Measurements from ENCODE around the gene CNN1. TPM values are rescaled to one million over a fixed set of nuclear protein-coding genes. Genes with fewer than 3 reads are reported as not detected.

Gene CNN1
- total RNA-seq, 1 experiment from 2014 or later: not detected

- H3K4me2 ChIP-seq (ENCODE audit: low read depth, low read length, poor library complexity, severe bottlenecking): peak within 1 kb of the TSS; percentile 55
- H2AFZ ChIP-seq (ENCODE audit: low read length): no peak within 1 kb of the TSS; the same call in 1 of the 2 replicates
- peak within 1 kb of the TSS; percentile 53 for H3K27ac ChIP-seq (ENCODE audit: low read length)
- peak within 1 kb of the TSS; percentile 54 for H3K4me3 ChIP-seq (ENCODE audit: low read length)
- H4K20me1 ChIP-seq (ENCODE audit: insufficient read depth, low read depth, low read length): no peaks in the 10 kb centered on the region
- no peaks in the 10 kb centered on the region for H3K9me2 ChIP-seq (replicated peaks; ENCODE audit: insufficient read depth, low read length)
- H3K4me1 ChIP-seq (ENCODE audit: low read length): peaks cover 48% of the 10 kb centered on the region
- H3K36me3 ChIP-seq (ENCODE audit: insufficient read depth, low read length): no peaks in the 10 kb centered on the region
- H3K9me3 ChIP-seq (ENCODE audit: low read length): no peaks in the 10 kb centered on the region
- H3K9ac ChIP-seq (ENCODE audit: low read length): peak within 1 kb of the TSS; percentile 68
- no peaks in the 10 kb centered on the region for H3K79me2 ChIP-seq (ENCODE audit: low read length)
- no peak for DNase-seq
- H3K27me3 ChIP-seq (ENCODE audit: low read length): no peaks in the 10 kb centered on the region
Measured at GRCh38 chr19:11577451-11578257, 39.0 kb downstream of the CNN1 start, which contains the start of gene ACP5. TSS of gene ACP5 (minus strand) at chr19:11577645. CDS start at chr19:11577317, 328 bp downstream.

- peak; percentile 62 for DNase-seq
- Histone ChIP-seq H3K4me2 (ENCODE audit: low read depth, low read length, poor library complexity, severe bottlenecking) (peak overlapping the region; percentile 55), H4K20me1 (ENCODE audit: insufficient read depth, low read depth, low read length) (no peaks in the 10 kb centered on the region), H3K27me3 (ENCODE audit: low read length) (no peaks in the 10 kb centered on the region), H3K9me2 (replicated peaks; ENCODE audit: insufficient read depth, low read length) (no peaks in the 10 kb centered on the region), H3K9me3 (ENCODE audit: low read length) (no peaks in the 10 kb centered on the region), H3K79me2 (ENCODE audit: low read length) (no peaks in the 10 kb centered on the region), H3K27ac (ENCODE audit: low read length) (peak overlapping the region; percentile 53), H3K9ac (ENCODE audit: low read length) (peak overlapping the region; percentile 68), H3K36me3 (ENCODE audit: insufficient read depth, low read length) (no peaks in the 10 kb centered on the region), H3K4me1 (ENCODE audit: low read length) (peaks cover 56% of the 10 kb centered on the region), H2AFZ (ENCODE audit: low read length) (no peak overlapping the region; the same call in 1 of the 2 replicates), H3K4me3 (ENCODE audit: low read length) (peak overlapping the region; percentile 54)
Measured at GRCh38 chr19:11578258-11579142, 39.8 kb downstream of the CNN1 start.

GRCh38 chr19:11580116-11580515 lies 41.5 kb downstream of the CNN1 start:
- DNase-seq: no peak
- no peaks in the 10 kb centered on the region for H3K79me2 ChIP-seq (ENCODE audit: low read length)
- no peaks in the 10 kb centered on the region for H3K27me3 ChIP-seq (ENCODE audit: low read length)
- H2AFZ ChIP-seq (ENCODE audit: low read length): no peak overlapping the region
- H3K36me3 ChIP-seq (ENCODE audit: insufficient read depth, low read length): no peaks in the 10 kb centered on the region
- H3K4me1 ChIP-seq (ENCODE audit: low read length): peaks cover 65% of the 10 kb centered on the region
- no peak overlapping the region for H3K4me3 ChIP-seq (ENCODE audit: low read length)
- H4K20me1 ChIP-seq (ENCODE audit: insufficient read depth, low read depth, low read length): no peaks in the 10 kb centered on the region
- peak overlapping the region; percentile 63 for H3K4me2 ChIP-seq (ENCODE audit: low read depth, low read length, poor library complexity, severe bottlenecking)
- H3K27ac ChIP-seq (ENCODE audit: low read length): peak overlapping the region; percentile 97
- H3K9me3 ChIP-seq (ENCODE audit: low read length): no peaks in the 10 kb centered on the region
- no peak overlapping the region for H3K9ac ChIP-seq (ENCODE audit: low read length)
- no peaks in the 10 kb centered on the region for H3K9me2 ChIP-seq (replicated peaks; ENCODE audit: insufficient read depth, low read length)

GRCh38 chr19:11581740-11582139 lies 43.1 kb downstream of the CNN1 start:
- peak overlapping the region; percentile 63 for H3K9ac ChIP-seq (ENCODE audit: low read length)
- no peaks in the 10 kb centered on the region for H3K79me2 ChIP-seq (ENCODE audit: low read length)
- no peaks in the 10 kb centered on the region for H4K20me1 ChIP-seq (ENCODE audit: insufficient read depth, low read depth, low read length)
- peak overlapping the region; percentile 53 for H3K4me3 ChIP-seq (ENCODE audit: low read length)
- 0 out of 2 replicates have a peak overlapping the region, but pooled peaks have one; percentile 2 for H2AFZ ChIP-seq (ENCODE audit: low read length)
- peak overlapping the region; percentile 63 for H3K4me2 ChIP-seq (ENCODE audit: low read depth, low read length, poor library complexity, severe bottlenecking)
- DNase-seq: peak; percentile 96
- H3K9me2 ChIP-seq (replicated peaks; ENCODE audit: insufficient read depth, low read length): no peaks in the 10 kb centered on the region
- peaks cover 65% of the 10 kb centered on the region for H3K4me1 ChIP-seq (ENCODE audit: low read length)
- no peaks in the 10 kb centered on the region for H3K27me3 ChIP-seq (ENCODE audit: low read length)
- peak overlapping the region; percentile 97 for H3K27ac ChIP-seq (ENCODE audit: low read length)
- H3K36me3 ChIP-seq (ENCODE audit: insufficient read depth, low read length): no peaks in the 10 kb centered on the region
- H3K9me3 ChIP-seq (ENCODE audit: low read length): no peaks in the 10 kb centered on the region

- no peaks in the 10 kb centered on the region for H3K79me2 ChIP-seq (ENCODE audit: low read length)
- H3K36me3 ChIP-seq (ENCODE audit: insufficient read depth, low read length): no peaks in the 10 kb centered on the region
- H3K4me1 ChIP-seq (ENCODE audit: low read length): peaks cover 41% of the 10 kb centered on the region
- H4K20me1 ChIP-seq (ENCODE audit: insufficient read depth, low read depth, low read length): no peaks in the 10 kb centered on the region
- no peak for DNase-seq
- no peak overlapping the region for H3K4me2 ChIP-seq (ENCODE audit: low read depth, low read length, poor library complexity, severe bottlenecking)
- no peak overlapping the region for H2AFZ ChIP-seq (ENCODE audit: low read length)
- H3K9ac ChIP-seq (ENCODE audit: low read length): no peak overlapping the region
- H3K27me3 ChIP-seq (ENCODE audit: low read length): no peaks in the 10 kb centered on the region
- no peak overlapping the region for H3K27ac ChIP-seq (ENCODE audit: low read length)
- H3K9me3 ChIP-seq (ENCODE audit: low read length): no peaks in the 10 kb centered on the region
- no peak overlapping the region for H3K4me3 ChIP-seq (ENCODE audit: low read length)
- no peaks in the 10 kb centered on the region for H3K9me2 ChIP-seq (replicated peaks; ENCODE audit: insufficient read depth, low read length)
Measured at GRCh38 chr19:11586331-11586730, 47.7 kb downstream of the CNN1 start.

GRCh38 chr19:11587302-11587974 lies 48.8 kb downstream of the CNN1 start:
- H3K9me2 ChIP-seq (replicated peaks; ENCODE audit: insufficient read depth, low read length): no peaks in the 10 kb centered on the region
- peak overlapping the region; percentile 69 for H3K9ac ChIP-seq (ENCODE audit: low read length)
- no peaks in the 10 kb centered on the region for H3K9me3 ChIP-seq (ENCODE audit: low read length)
- H2AFZ ChIP-seq (ENCODE audit: low read length): peak overlapping the region; percentile 88
- peaks cover 30% of the 10 kb centered on the region for H3K4me1 ChIP-seq (ENCODE audit: low read length)
- no peaks in the 10 kb centered on the region for H4K20me1 ChIP-seq (ENCODE audit: insufficient read depth, low read depth, low read length)
- peak overlapping the region; percentile 66 for H3K27ac ChIP-seq (ENCODE audit: low read length)
- H3K4me2 ChIP-seq (ENCODE audit: low read depth, low read length, poor library complexity, severe bottlenecking): peak overlapping the region; percentile 64
- no peaks in the 10 kb centered on the region for H3K79me2 ChIP-seq (ENCODE audit: low read length)
- DNase-seq: peak; percentile 95
- H3K27me3 ChIP-seq (ENCODE audit: low read length): no peaks in the 10 kb centered on the region
- H3K36me3 ChIP-seq (ENCODE audit: insufficient read depth, low read length): no peaks in the 10 kb centered on the region
- H3K4me3 ChIP-seq (ENCODE audit: low read length): peak overlapping the region; percentile 49; the same call in 1 of the 2 replicates

- no peaks in the 10 kb centered on the region for H4K20me1 ChIP-seq (ENCODE audit: insufficient read depth, low read depth, low read length)
- DNase-seq: no peak
- H3K9ac ChIP-seq (ENCODE audit: low read length): peak overlapping the region; percentile 69
- H3K9me3 ChIP-seq (ENCODE audit: low read length): no peaks in the 10 kb centered on the region
- H3K4me1 ChIP-seq (ENCODE audit: low read length): peaks cover 24% of the 10 kb centered on the region
- H3K79me2 ChIP-seq (ENCODE audit: low read length): no peaks in the 10 kb centered on the region
- H3K27ac ChIP-seq (ENCODE audit: low read length): peak overlapping the region; percentile 40; the same call in 1 of the 2 replicates
- no peaks in the 10 kb centered on the region for H3K9me2 ChIP-seq (replicated peaks; ENCODE audit: insufficient read depth, low read length)
- no peaks in the 10 kb centered on the region for H3K36me3 ChIP-seq (ENCODE audit: insufficient read depth, low read length)
- no peaks in the 10 kb centered on the region for H3K27me3 ChIP-seq (ENCODE audit: low read length)
- peak overlapping the region; percentile 88 for H2AFZ ChIP-seq (ENCODE audit: low read length)
- peak overlapping the region; percentile 64 for H3K4me2 ChIP-seq (ENCODE audit: low read depth, low read length, poor library complexity, severe bottlenecking)
- peak overlapping the region; percentile 49; the same call in 1 of the 2 replicates for H3K4me3 ChIP-seq (ENCODE audit: low read length)
Measured at GRCh38 chr19:11587975-11588631, 49.5 kb downstream of the CNN1 start.

Measured in Karpas-422 (cell line).